ENCODE measurements around the gene CKB.

The CKB gene

GRCh38 chr14:103485504-103485903, 37.1 kb downstream of the CKB start:
- DNase-seq (ENCODE audit: low spot score), result no peak

- DNase-seq (ENCODE audit: low spot score), result no peak
Measured at GRCh38 chr14:103483600-103483999, 39.0 kb downstream of the CKB start.

GRCh38 chr14:103480595-103480994, 42.0 kb downstream of the CKB start:
- no peak for DNase-seq (ENCODE audit: low spot score)

- DNase-seq (ENCODE audit: low spot score), result no peak
Measured at GRCh38 chr14:103476631-103477030, 46.0 kb downstream of the CKB start.

- no peak for DNase-seq (ENCODE audit: low spot score)
Measured at GRCh38 chr14:103476065-103476464, 46.6 kb downstream of the CKB start.

- no peak for DNase-seq (ENCODE audit: low spot score)
Measured at GRCh38 chr14:103474893-103475292, 47.7 kb downstream of the CKB start.

GRCh38 chr14:103472939-103473338, 49.7 kb downstream of the CKB start:
- DNase-seq (ENCODE audit: low spot score), result no peak

All from HuH-7.5 (cell line).